Ishikawa (cell line): Measurements from ENCODE around the gene GSE1.

Source experiments
- CEBPB ChIP-seq: IDR thresholded peaks from 2 replicates; pipeline ENCODE4 v1.6.1; 2012
- CREB1 ChIP-seq: IDR thresholded peaks from 2 replicates; pipeline ENCODE4 v1.6.1; 2012; ENCODE audit warnings: low read depth
- EGR1 ChIP-seq: IDR thresholded peaks from 2 replicates; pipeline ENCODE4 v1.6.1; 2012
- EP300 ChIP-seq: IDR thresholded peaks from 2 replicates; pipeline ENCODE4 v1.6.1; 2012; ENCODE audit warnings: borderline replicate concordance
- FOXM1 ChIP-seq: IDR thresholded peaks from 2 replicates; pipeline ENCODE4 v1.6.1; 2012; ENCODE audit warnings: low read depth, borderline replicate concordance
- MAX ChIP-seq: IDR thresholded peaks from 2 replicates; pipeline ENCODE4 v1.6.1; 2012
- RAD21 ChIP-seq: IDR thresholded peaks from 2 replicates; pipeline ENCODE4 v1.6.1; 2012; ENCODE audit warnings: low read depth
- REST ChIP-seq: IDR thresholded peaks from 2 replicates; pipeline ENCODE4 v1.6.1; 2012; ENCODE audit warnings: low read depth, mild to moderate bottlenecking
- YY1 ChIP-seq: IDR thresholded peaks from 2 replicates; pipeline ENCODE4 v1.6.1; 2012; ENCODE audit warnings: low read depth

GRCh38 chr16:85625485-85626117, 12.5 kb downstream of the GSE1 start:
- TF ChIP-seq FOXM1 (no peak), CEBPB (no peak), EGR1 (no peak), YY1 (no peak), RAD21 (no peak), REST (no peak), MAX (no peak), CREB1 (no peak), EP300 (no peak)
